ENCODE results near the gene CEACAM20. TPM values are rescaled to one million over a fixed set of nuclear protein-coding genes. Genes with fewer than 3 reads are reported as not detected.
"Not testable (repeated sequence)": the region's sequence is repeated elsewhere in the genome, so short reads cannot be mapped to it uniquely, and the experiment has no call there.

CEACAM20 gene
- total RNA-seq, 1 donor from 2014 or later = not detected

DNA sequence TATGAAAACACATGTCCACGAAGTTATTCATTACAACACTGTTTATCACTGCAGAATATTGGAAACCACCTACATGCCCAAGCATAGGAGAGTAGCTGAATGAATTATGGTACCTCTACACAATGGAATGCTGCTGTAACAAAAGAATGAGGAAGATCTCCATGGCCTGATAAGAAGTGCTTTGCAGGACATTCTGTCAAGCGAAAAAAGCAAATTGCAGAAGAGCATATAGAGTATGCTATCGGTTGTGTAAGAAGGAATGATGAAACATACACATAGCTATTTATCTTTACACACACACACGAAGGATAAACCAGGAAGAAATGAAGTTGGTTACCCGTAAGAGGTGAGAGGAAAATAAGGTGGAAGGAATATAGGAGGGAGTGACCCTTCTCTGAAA, 37.5 kb upstream of the CEACAM20 start:
- intact Hi-C loops (cut with micrococcal nuclease) = no loop called here

DNA sequence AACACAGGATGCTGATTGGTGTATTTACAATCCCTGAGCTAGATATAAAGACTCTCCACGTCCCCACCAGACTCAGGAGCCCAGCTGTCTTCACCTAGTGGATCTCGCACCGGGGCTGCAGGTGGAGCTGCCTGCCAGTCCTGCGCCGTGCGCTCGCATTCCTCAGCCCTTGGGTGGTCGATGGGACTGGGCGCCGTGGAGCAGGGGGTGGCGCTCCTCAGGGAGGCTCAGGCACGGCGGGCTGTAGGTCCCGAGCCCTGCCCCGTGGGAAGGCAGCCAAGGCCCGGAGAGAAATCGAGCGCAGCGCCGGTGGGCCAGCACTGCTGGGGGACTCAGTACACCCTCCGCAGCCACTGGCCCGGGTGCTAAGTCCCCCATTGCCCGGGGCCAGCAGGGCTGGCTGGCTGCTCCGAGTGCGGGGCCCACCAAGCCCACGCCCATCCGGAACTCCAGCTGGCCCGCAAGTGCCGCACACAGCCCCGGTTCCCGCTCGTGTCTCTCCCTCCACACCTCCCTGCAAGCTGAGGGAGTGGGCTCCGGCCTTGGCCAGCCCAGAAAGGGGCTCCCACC, 33.7 kb upstream of the CEACAM20 start:
- H3K4me3 Mint-ChIP-seq; intact Hi-C loops (cut with micrococcal nuclease); H3K27ac Mint-ChIP-seq; H3K36me3 Mint-ChIP-seq (ENCODE audit: low read depth); DNase-seq (ENCODE audit: low spot score); H3K27me3 Mint-ChIP-seq (ENCODE audit: insufficient read depth); H3K4me1 Mint-ChIP-seq (ENCODE audit: low read depth); H3K9me3 Mint-ChIP-seq: not testable (repeated sequence)

More for the DNA sequence above, 37.5 kb upstream of the CEACAM20 start:
- H3K27ac Mint-ChIP-seq = no peak overlapping the region
- H3K36me3 Mint-ChIP-seq (ENCODE audit: low read depth) = no peaks in the 10 kb centered on the region
- H3K27me3 Mint-ChIP-seq (ENCODE audit: insufficient read depth) = no peaks in the 10 kb centered on the region
- H3K4me3 Mint-ChIP-seq = no peak overlapping the region
- H3K4me1 Mint-ChIP-seq (ENCODE audit: low read depth) = no peaks in the 10 kb centered on the region
- H3K9me3 Mint-ChIP-seq = no peaks in the 10 kb centered on the region
- DNase-seq (ENCODE audit: low spot score) = no peak

DNA sequence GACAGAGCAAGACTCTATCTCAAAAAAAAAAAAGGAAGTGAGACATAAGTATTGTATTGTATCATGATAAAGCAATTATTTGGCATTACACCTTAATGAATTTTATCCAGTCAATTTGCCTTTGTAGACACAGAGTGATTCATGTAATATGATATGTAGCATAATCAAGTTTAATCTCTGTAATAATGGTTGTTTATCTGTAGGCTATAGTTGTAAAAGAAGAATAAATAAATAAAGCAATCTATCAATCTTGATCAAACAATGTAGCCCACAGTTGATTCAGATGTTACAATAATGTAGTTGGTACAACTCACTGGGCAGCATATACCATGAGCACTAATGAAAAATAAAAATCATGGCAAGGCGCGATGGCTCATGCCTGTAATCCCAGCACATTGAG, 28.5 kb upstream of the CEACAM20 start:
- H3K27me3 Mint-ChIP-seq (ENCODE audit: insufficient read depth) = no peaks in the 10 kb centered on the region
- no peak overlapping the region for H3K4me3 Mint-ChIP-seq

DNA sequence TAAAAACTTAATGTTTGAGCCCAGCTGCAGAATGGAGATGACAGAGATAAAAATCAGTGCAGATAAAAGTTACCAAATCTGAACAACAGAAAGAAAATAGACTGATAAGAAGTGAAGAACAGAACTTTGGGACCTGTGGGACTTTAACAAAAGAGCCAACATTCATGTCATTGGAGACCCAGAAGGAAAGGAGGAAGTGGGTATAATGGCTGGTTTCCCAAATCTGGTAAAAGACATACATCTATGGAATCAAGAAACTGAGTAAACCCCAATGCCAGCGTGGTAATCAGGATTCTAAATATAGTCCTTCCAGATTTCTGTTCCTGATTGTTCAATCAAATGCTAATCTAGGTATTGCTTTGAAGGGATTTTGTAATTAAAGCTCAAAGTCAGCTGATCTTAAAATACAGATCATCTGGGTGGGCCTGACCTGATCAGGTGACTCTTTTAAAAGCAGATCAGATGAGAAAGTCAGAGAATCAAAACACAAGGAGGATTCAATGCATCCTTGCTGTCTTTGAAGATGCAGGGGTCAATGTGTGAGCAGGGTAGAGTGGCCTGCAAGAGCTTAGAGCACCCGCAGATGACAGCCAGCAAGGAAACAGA, 25.3 kb upstream of the CEACAM20 start:
- Mint-ChIP-seq H3K9me3 (peaks cover 13% of the 10 kb centered on the region), H3K36me3 (ENCODE audit: low read depth) (no peaks in the 10 kb centered on the region), H3K27me3 (ENCODE audit: insufficient read depth) (no peaks in the 10 kb centered on the region), H3K27ac (no peak overlapping the region), H3K4me3 (no peak overlapping the region), H3K4me1 (ENCODE audit: low read depth) (no peaks in the 10 kb centered on the region)
- intact Hi-C loops (cut with micrococcal nuclease) = no loop called here
- no peak for DNase-seq (ENCODE audit: low spot score)

More for the DNA sequence above, 28.5 kb upstream of the CEACAM20 start:
- Mint-ChIP-seq H3K4me1 (ENCODE audit: low read depth) (no peaks in the 10 kb centered on the region), H3K9me3 (peaks cover 16% of the 10 kb centered on the region), H3K27ac (no peak overlapping the region), H3K36me3 (ENCODE audit: low read depth) (no peaks in the 10 kb centered on the region)
- intact Hi-C loops (cut with micrococcal nuclease) = no loop called here
- DNase-seq (ENCODE audit: low spot score) = no peak

DNA sequence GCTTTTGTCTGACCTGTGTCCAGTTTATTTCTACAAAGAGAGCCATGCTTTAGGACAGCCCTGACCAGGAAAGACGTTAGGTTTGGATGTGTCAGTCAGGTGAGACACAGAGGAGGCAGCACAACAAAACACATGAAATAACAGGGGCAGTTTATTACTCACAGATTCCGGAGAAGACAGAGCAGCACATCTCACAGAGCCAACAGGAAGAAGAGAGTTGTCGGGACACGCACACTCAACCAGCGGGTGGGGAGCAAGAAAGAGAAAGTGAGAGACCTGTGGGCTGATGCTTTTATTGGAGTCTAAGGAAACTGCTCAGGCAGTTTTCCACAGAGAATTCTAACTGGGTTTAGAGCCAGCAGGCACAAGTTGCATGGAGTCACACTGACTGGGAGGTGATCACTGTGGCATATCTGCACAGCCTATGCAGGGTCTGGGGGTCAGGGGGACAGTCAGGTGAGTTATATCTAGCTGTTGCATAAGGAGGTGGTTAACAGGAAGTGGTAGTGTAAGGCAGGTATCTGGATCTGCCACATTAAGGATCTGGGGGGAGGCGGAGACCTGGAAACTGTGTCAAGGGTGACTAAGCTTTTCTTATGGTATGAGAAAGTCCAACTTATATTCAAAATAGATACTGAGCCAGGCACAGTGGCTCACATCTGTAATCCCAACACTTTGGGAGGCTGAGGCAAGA, 24.1 kb upstream of the CEACAM20 start:
- H3K4me1 Mint-ChIP-seq (ENCODE audit: low read depth) = no peaks in the 10 kb centered on the region
- no peak for DNase-seq (ENCODE audit: low spot score)
- intact Hi-C loops (cut with micrococcal nuclease) = no loop called here
- H3K4me3 Mint-ChIP-seq = no peak overlapping the region
- H3K27me3 Mint-ChIP-seq (ENCODE audit: insufficient read depth) = no peaks in the 10 kb centered on the region
- no peaks in the 10 kb centered on the region for H3K36me3 Mint-ChIP-seq (ENCODE audit: low read depth)
- H3K27ac Mint-ChIP-seq = no peak overlapping the region
- peaks cover 17% of the 10 kb centered on the region for H3K9me3 Mint-ChIP-seq

DNA sequence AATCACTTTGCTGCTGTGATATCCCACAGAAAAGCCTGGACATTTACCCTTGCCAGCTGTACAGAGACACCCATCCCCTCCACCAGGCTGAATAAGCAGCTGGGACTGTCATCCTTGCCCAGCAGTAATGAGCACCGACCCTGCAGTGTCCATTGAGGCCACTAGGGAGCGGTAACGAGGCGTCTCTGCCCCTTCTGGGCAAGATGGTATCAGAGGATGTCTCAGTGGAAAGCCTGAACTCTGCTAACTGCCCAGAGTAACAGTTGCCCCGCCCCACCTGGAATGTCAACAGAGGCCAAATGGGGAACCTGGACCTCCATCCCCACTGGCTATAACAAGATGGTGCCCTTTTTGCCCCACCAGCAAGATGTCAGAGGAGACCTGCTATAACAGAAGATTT, 22.8 kb upstream of the CEACAM20 start:
- intact Hi-C loops (cut with micrococcal nuclease) = no loop called here
- H3K27me3 Mint-ChIP-seq (ENCODE audit: insufficient read depth) = no peaks in the 10 kb centered on the region
- peaks cover 26% of the 10 kb centered on the region for H3K9me3 Mint-ChIP-seq
- peak; percentile 3 for DNase-seq (ENCODE audit: low spot score)
- H3K27ac Mint-ChIP-seq = no peak overlapping the region
- H3K4me3 Mint-ChIP-seq = no peak overlapping the region
- H3K36me3 Mint-ChIP-seq (ENCODE audit: low read depth) = no peaks in the 10 kb centered on the region
- no peaks in the 10 kb centered on the region for H3K4me1 Mint-ChIP-seq (ENCODE audit: low read depth)

DNA sequence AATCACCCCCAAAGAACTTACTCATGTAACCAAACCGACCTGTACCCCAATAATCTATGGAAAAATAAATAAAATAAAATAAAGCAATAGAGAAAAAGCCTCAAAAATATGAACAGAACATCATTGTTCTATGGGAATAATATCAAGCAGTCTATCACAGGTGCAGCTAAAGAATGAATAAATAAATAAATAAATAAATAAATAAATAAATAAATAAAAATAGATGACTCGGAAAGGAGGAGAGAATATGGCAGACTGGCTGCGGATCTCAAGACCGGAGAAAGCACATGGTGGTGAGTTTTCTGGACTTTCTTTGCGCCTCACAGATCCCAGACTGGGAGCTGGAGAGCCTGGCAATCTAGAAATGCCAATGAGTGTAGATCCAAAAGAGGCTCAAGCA, 22.4 kb upstream of the CEACAM20 start:
- no peaks in the 10 kb centered on the region for H3K27me3 Mint-ChIP-seq (ENCODE audit: insufficient read depth)
- H3K9me3 Mint-ChIP-seq = peaks cover 26% of the 10 kb centered on the region
- intact Hi-C loops (cut with micrococcal nuclease) = no loop called here
- H3K4me1 Mint-ChIP-seq (ENCODE audit: low read depth) = no peaks in the 10 kb centered on the region
- no peaks in the 10 kb centered on the region for H3K36me3 Mint-ChIP-seq (ENCODE audit: low read depth)
- H3K27ac Mint-ChIP-seq = no peak overlapping the region
- no peak overlapping the region for H3K4me3 Mint-ChIP-seq
- no peak for DNase-seq (ENCODE audit: low spot score)

DNA sequence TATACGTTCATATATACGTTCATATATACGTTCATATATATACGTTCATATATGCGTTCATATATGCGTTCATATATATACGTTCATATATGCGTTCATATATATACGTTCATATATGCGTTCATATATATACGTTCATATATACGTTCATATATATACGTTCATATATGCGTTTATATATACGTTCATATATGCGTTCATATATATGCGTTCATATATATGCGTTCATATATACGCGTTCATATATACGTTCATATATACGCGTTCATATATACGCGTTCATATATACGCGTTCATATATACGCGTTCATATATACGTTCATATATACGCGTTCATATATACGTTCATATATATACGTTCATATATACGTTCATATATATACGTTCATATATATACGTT, 21.5 kb upstream of the CEACAM20 start:
- H3K27ac Mint-ChIP-seq; H3K36me3 Mint-ChIP-seq (ENCODE audit: low read depth); intact Hi-C loops (cut with micrococcal nuclease); H3K4me3 Mint-ChIP-seq; H3K4me1 Mint-ChIP-seq (ENCODE audit: low read depth); DNase-seq (ENCODE audit: low spot score); H3K27me3 Mint-ChIP-seq (ENCODE audit: insufficient read depth): not testable (repeated sequence)
- peaks cover 26% of the 10 kb centered on the region for H3K9me3 Mint-ChIP-seq

DNA sequence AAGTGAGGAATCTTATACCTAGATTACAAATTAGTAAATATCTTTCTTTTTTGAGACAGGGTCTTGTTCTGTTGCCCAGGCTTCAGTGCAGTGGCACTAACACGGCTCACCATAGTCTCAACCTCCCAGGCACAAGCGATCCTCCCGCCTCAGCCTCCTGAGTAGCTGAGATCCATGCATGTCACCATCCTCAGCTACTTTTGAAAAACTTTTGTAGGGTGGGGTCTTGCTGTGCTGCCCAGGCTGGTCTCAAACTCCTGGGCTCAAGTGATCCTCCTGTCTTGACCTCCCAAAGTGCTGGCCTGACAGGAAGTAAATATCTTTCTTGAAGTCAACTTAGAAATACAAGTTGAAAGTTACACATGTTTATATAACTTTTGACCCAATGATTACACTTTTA, 20.0 kb upstream of the CEACAM20 start:
- DNase-seq (ENCODE audit: low spot score) = no peak
- H3K9me3 Mint-ChIP-seq = peaks cover 29% of the 10 kb centered on the region
- no peaks in the 10 kb centered on the region for H3K27me3 Mint-ChIP-seq (ENCODE audit: insufficient read depth)

DNA sequence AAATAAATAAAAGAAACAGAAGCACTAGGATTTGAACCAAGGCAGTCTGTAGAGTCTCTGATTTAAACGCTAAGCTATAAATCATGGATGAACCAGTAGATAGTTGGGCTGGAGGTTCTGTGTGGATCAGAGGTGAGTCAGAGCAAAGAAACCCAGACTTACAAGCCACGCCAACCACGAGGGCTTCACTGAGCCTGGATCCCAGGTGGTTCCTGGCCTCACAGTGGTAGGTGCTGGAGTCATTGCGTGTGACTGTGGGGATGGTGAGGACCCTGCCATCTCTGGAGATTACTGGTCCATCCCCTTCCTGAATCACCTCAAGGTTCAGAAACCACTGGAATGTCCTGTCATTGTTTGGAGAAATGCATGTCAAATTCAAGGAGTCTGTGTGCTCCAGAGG, 19.3 kb upstream of the CEACAM20 start:
- Mint-ChIP-seq H3K4me3 (no peak overlapping the region), H3K9me3 (peaks cover 32% of the 10 kb centered on the region), H3K27ac (no peak overlapping the region), H3K27me3 (ENCODE audit: insufficient read depth) (no peaks in the 10 kb centered on the region), H3K4me1 (ENCODE audit: low read depth) (no peaks in the 10 kb centered on the region), H3K36me3 (ENCODE audit: low read depth) (no peaks in the 10 kb centered on the region)
- no peak for DNase-seq (ENCODE audit: low spot score)
- intact Hi-C loops (cut with micrococcal nuclease) = no loop called here

More for the DNA sequence above, 20.0 kb upstream of the CEACAM20 start:
- H3K36me3 Mint-ChIP-seq (ENCODE audit: low read depth) = no peaks in the 10 kb centered on the region
- no peak overlapping the region for H3K27ac Mint-ChIP-seq
- no peaks in the 10 kb centered on the region for H3K4me1 Mint-ChIP-seq (ENCODE audit: low read depth)
- intact Hi-C loops (cut with micrococcal nuclease) = no loop called here
- no peak overlapping the region for H3K4me3 Mint-ChIP-seq

DNA sequence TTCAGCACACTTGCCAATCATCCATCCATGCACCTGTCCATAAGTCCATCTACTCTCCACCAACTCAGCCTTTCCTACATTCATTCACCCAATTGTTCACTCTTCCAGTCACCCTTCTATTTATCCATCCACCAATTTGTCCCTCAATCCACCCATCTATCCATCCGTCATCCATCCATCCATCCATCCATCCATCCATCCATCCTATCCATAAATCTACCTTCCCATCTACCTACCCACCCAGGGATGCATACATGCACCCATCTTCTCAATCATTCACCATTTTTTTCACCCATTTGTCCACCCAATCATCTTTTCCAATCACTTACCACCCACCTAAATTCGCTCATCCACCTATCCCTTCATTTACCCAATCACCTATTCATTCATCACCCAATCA, 14.6 kb upstream of the CEACAM20 start:
- H3K27ac Mint-ChIP-seq = no peak overlapping the region
- H3K4me3 Mint-ChIP-seq = no peak overlapping the region
- peaks cover 53% of the 10 kb centered on the region for H3K9me3 Mint-ChIP-seq
- H3K36me3 Mint-ChIP-seq (ENCODE audit: low read depth) = no peaks in the 10 kb centered on the region
- intact Hi-C loops (cut with micrococcal nuclease) = no loop called here
- H3K27me3 Mint-ChIP-seq (ENCODE audit: insufficient read depth) = no peaks in the 10 kb centered on the region
- no peak for DNase-seq (ENCODE audit: low spot score)
- no peaks in the 10 kb centered on the region for H3K4me1 Mint-ChIP-seq (ENCODE audit: low read depth)

DNA sequence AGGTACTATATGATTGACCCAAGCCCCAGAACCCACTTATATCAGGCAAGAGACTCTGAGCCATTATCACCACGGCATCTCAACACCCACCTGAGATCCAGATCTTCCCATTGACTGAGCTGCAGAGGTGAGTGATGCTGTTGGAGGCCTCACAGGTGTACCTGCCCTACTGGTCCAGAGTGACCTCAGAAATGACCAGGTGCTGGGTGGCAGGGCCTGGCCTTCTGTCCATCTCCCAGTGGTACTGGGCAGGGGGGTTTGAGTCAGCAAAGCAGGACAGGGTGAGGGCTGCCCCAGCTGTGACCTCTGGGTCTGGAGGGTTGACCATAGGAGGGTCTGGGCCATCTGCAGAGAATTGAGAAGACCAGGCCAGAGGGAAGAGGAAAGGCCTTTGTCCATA, 13.2 kb upstream of the CEACAM20 start:
- H3K27me3 Mint-ChIP-seq (ENCODE audit: insufficient read depth) = no peaks in the 10 kb centered on the region
- intact Hi-C loops (cut with micrococcal nuclease) = no loop called here
- no peaks in the 10 kb centered on the region for H3K36me3 Mint-ChIP-seq (ENCODE audit: low read depth)
- DNase-seq (ENCODE audit: low spot score) = no peak
- H3K27ac Mint-ChIP-seq = no peak overlapping the region
- peaks cover 50% of the 10 kb centered on the region for H3K9me3 Mint-ChIP-seq
- no peaks in the 10 kb centered on the region for H3K4me1 Mint-ChIP-seq (ENCODE audit: low read depth)
- no peak overlapping the region for H3K4me3 Mint-ChIP-seq

DNA sequence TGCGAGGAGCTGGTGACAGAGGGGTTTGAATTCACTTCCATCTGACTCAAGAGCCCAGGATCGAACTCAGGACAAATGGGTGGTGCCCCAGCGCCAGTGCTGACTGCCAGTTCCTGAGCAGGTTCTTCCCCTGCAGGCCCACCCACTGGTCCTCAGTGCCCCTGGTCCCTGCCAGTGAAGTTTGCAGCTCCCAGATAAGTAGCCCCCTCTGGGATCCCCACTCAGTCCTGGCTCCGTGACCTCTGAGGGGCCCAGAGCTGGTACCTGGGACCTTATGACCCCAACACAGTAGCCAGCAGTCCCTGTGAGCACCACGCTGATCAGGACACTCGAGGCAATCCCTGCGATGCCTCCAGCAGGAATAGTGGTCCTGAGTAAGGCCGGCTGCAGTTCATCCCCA, 11.3 kb upstream of the CEACAM20 start:
- H3K4me3 Mint-ChIP-seq = no peak overlapping the region
- no peaks in the 10 kb centered on the region for H3K4me1 Mint-ChIP-seq (ENCODE audit: low read depth)
- DNase-seq (ENCODE audit: low spot score) = no peak
- H3K27me3 Mint-ChIP-seq (ENCODE audit: insufficient read depth) = no peaks in the 10 kb centered on the region
- H3K9me3 Mint-ChIP-seq = peaks cover 60% of the 10 kb centered on the region
- H3K27ac Mint-ChIP-seq = no peak overlapping the region
- intact Hi-C loops (cut with micrococcal nuclease) = no loop called here
- H3K36me3 Mint-ChIP-seq (ENCODE audit: low read depth) = no peaks in the 10 kb centered on the region
